NB4 (cell line): ENCODE data around the gene BUB1.

ENCODE experiments used
- DNase-seq: peaks from one replicate; pipeline ENCODE4 v3.0.0; 2010; ENCODE audit warnings: low read depth
- H3K4me3 ChIP-seq: one replicate; pipeline ENCODE4 v1.5.1; 2011; ENCODE audit warnings: mild to moderate bottlenecking, low read depth, low read length, moderate library complexity
- CTCF ChIP-seq: IDR thresholded peaks from one replicate; pipeline ENCODE4 v1.5.1; 2012; ENCODE audit warnings: low read depth, low read length
- MYC ChIP-seq: IDR thresholded peaks from 2 replicates; pipeline ENCODE4 v1.6.1; 2011; ENCODE audit warnings: low read depth, low read length
- POLR2A ChIP-seq: IDR thresholded peaks from 2 replicates; pipeline ENCODE4 v1.6.1; 2011; ENCODE audit warnings: mild to moderate bottlenecking; ENCODE audit not compliant: insufficient read length; ENCODE audit errors: extremely low read depth
- TF ChIP-seq, protein P1 (sequence below): IDR thresholded peaks from 2 replicates; pipeline ENCODE4 v1.6.1; 2011; ENCODE audit warnings: low read depth, low read length

The BUB1 gene

GRCh38 chr2:110653861-110654260 lies 24.0 kb downstream of the BUB1 start:
- H3K4me3 ChIP-seq, result no peak overlapping the region
- no peak for DNase-seq
- TF ChIP-seq POLR2A, result no peak
- TF ChIP-seq, protein P1, sequence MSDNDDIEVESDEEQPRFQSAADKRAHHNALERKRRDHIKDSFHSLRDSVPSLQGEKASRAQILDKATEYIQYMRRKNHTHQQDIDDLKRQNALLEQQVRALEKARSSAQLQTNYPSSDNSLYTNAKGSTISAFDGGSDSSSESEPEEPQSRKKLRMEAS, result no peak
- no peak for TF ChIP-seq CTCF
- no peak for TF ChIP-seq MYC

- DNase-seq, result no peak
Observed at GRCh38 chr2:110650346-110650745, 27.5 kb downstream of the BUB1 start.

DNA sequence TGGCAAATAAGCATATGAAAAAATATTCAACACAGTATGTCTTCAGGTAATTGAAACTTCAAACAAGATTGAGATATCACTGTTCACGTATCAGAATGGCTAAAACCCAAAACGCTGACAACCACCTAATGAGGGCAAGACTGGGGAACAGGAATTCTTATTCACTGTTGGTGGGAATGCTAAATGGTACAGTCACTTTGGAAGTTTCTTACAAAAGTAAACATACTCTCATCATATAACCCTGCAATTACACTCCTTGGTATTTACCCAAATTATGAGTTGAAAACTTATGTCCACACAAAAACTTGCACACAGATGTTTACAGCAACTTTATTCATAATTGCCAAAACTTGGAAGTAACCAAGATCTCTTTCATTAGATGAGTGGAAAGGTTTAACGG lies 30.1 kb downstream of the BUB1 start:
- TF ChIP-seq CTCF (no peak), POLR2A (no peak), MYC (no peak)
- TF ChIP-seq, protein P1, result no peak
- no peak overlapping the region for H3K4me3 ChIP-seq

More at GRCh38 chr2:110650346-110650745, 27.5 kb downstream of the BUB1 start:
- no peak overlapping the region for H3K4me3 ChIP-seq
- TF ChIP-seq, protein P1, result no peak
- TF ChIP-seq MYC (no peak), CTCF (no peak), POLR2A (no peak)

GRCh38 chr2:110645616-110646015 lies 32.2 kb downstream of the BUB1 start:
- no peak for DNase-seq
- no peak overlapping the region for H3K4me3 ChIP-seq
- no peak for TF ChIP-seq POLR2A
- TF ChIP-seq, protein P1, result no peak

More for the DNA sequence above, 30.1 kb downstream of the BUB1 start:
- DNase-seq, result no peak

- TF ChIP-seq MYC, result no peak
- TF ChIP-seq, protein P1, result no peak
- TF ChIP-seq CTCF, result no peak
- TF ChIP-seq POLR2A, result no peak
- DNase-seq, result no peak
- no peak overlapping the region for H3K4me3 ChIP-seq
Observed at GRCh38 chr2:110644357-110644756, 33.5 kb downstream of the BUB1 start.

DNA sequence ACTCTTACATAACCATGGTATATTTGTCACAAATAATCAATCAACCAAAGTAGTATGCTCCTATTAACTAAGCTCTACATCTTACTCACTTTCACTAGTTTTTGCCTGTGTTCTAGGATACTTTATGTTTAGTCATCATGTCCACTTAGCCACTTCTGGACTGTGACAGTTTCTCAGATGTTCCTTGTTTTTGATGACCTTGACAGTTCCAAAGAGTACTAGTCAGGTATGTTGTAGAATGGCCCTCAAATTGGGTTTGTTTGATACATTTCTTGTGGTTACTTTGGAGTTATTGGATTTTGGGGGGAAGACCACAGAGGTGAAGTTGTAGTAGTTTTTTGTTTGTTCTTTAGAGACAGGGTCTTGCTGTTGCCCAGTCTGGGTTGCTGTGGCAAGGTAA lies 35.5 kb downstream of the BUB1 start:
- TF ChIP-seq CTCF (no peak), MYC (no peak), POLR2A (no peak)
- TF ChIP-seq, protein P1, result no peak
- DNase-seq, result no peak
- H3K4me3 ChIP-seq, result no peak overlapping the region
